SK-N-SH treated with all-trans-retinoic acid at 6 μM for 48 hours (cell line): ENCODE measurements around the gene ROBO1.

Source experiments
- ATAC-seq: fragments of 200-7000 bp; cut with Tn5 transposase; 3 replicates; pipeline ENCODE4 v1.9.1; 2020; ENCODE audit warnings: mild to moderate bottlenecking, moderate library complexity
- ARNTL ChIP-seq: fragments of 450-650 bp; formaldehyde crosslinking; IDR thresholded peaks from 2 replicates; pipeline ENCODE4 v1.5.0; 2020; ENCODE audit warnings: low read depth, mild to moderate bottlenecking, moderate library complexity, borderline replicate concordance
- CSDC2 ChIP-seq: fragments of 250-450 bp; sonication (Bioruptor Pico); IDR thresholded peaks from 2 replicates; pipeline ENCODE4 v1.5.0; 2020; ENCODE audit warnings: mild to moderate bottlenecking, moderate library complexity
- GLIS3 ChIP-seq: fragments of 250-450 bp; sonication (Bioruptor Pico); IDR thresholded peaks from 2 replicates; pipeline ENCODE4 v1.5.0; 2020; ENCODE audit warnings: mild to moderate bottlenecking, moderate library complexity
- ISL1 ChIP-seq: fragments of 250-450 bp; sonication (Bioruptor Pico); IDR thresholded peaks from 2 replicates; pipeline ENCODE4 v2.1.2; 2022; ENCODE audit warnings: mild to moderate bottlenecking, moderate library complexity
- OSR1 ChIP-seq: fragments of 250-450 bp; sonication (Bioruptor Pico); IDR thresholded peaks from 2 replicates; pipeline ENCODE4 v1.8.0; 2022; ENCODE audit warnings: moderate library complexity, mild to moderate bottlenecking, inconsistent platforms
- PATZ1 ChIP-seq: fragments of 250-450 bp; sonication (Bioruptor Pico); IDR thresholded peaks from 2 replicates; pipeline ENCODE4 v1.8.0; 2020; ENCODE audit warnings: mild to moderate bottlenecking, moderate library complexity, borderline replicate concordance
- POU6F1 ChIP-seq: fragments of 250-450 bp; sonication (Bioruptor Pico); IDR thresholded peaks from 2 replicates; pipeline ENCODE4 v1.8.0; 2021; ENCODE audit warnings: low read depth, mild to moderate bottlenecking, moderate library complexity, borderline replicate concordance
- PPARA ChIP-seq: fragments of 250-450 bp; sonication (Bioruptor Pico); IDR thresholded peaks from 2 replicates; pipeline ENCODE4 v1.5.0; 2020; ENCODE audit warnings: mild to moderate bottlenecking, borderline replicate concordance
- RARB ChIP-seq: fragments of 250-450 bp; sonication (Bioruptor Pico); IDR thresholded peaks from 2 replicates; pipeline ENCODE4 v1.8.0; 2021; ENCODE audit warnings: mild to moderate bottlenecking, moderate library complexity
- SNAI2 ChIP-seq: fragments of 250-450 bp; sonication (Bioruptor Pico); IDR thresholded peaks from 2 replicates; pipeline ENCODE4 v1.5.0; 2020; ENCODE audit warnings: mild to moderate bottlenecking, moderate library complexity
- TCF4 ChIP-seq: fragments of 250-450 bp; sonication (Bioruptor Pico); IDR thresholded peaks from 2 replicates; pipeline ENCODE4 v1.8.0; 2021; ENCODE audit warnings: mild to moderate bottlenecking, moderate library complexity, borderline replicate concordance
- TOX ChIP-seq: fragments of 250-450 bp; sonication (Bioruptor Pico); IDR thresholded peaks from 2 replicates; pipeline ENCODE4 v1.8.0; 2021; ENCODE audit warnings: mild to moderate bottlenecking, moderate library complexity, borderline replicate concordance
- TSHZ2 ChIP-seq: fragments of 250-450 bp; sonication (Bioruptor Pico); IDR thresholded peaks from 2 replicates; pipeline ENCODE4 v1.5.0; 2020; ENCODE audit warnings: mild to moderate bottlenecking, moderate library complexity
- ZFP30 ChIP-seq: fragments of 450-650 bp; formaldehyde crosslinking; IDR thresholded peaks from 2 replicates; pipeline ENCODE4 v1.5.0; 2022; ENCODE audit warnings: mild to moderate bottlenecking, moderate library complexity
- ZNF565 ChIP-seq: fragments of 450-650 bp; formaldehyde crosslinking; conservative IDR thresholded peaks from 2 replicates; pipeline ENCODE4 v1.5.0; 2020; ENCODE audit warnings: low read depth, mild to moderate bottlenecking, moderate library complexity
- ZNF8 ChIP-seq: fragments of 450-650 bp; formaldehyde crosslinking; IDR thresholded peaks from 2 replicates; pipeline ENCODE4 v1.5.0; 2020; ENCODE audit warnings: mild to moderate bottlenecking, moderate library complexity
- TF ChIP-seq, protein P1 (sequence below): fragments of 250-450 bp; sonication (Bioruptor Pico); IDR thresholded peaks from 2 replicates; pipeline ENCODE4 v1.5.1; 2020; ENCODE audit warnings: low read depth, mild to moderate bottlenecking, moderate library complexity
- TF ChIP-seq, protein P2 (sequence below): fragments of 250-450 bp; sonication (Bioruptor Pico); IDR thresholded peaks from 2 replicates; pipeline ENCODE4 v1.5.1; 2021; ENCODE audit warnings: mild to moderate bottlenecking, moderate library complexity

ROBO1 gene

GRCh38 chr3:78858910-78859309, 908.9 kb downstream of the ROBO1 start (continued):
- TF ChIP-seq, protein P1, sequence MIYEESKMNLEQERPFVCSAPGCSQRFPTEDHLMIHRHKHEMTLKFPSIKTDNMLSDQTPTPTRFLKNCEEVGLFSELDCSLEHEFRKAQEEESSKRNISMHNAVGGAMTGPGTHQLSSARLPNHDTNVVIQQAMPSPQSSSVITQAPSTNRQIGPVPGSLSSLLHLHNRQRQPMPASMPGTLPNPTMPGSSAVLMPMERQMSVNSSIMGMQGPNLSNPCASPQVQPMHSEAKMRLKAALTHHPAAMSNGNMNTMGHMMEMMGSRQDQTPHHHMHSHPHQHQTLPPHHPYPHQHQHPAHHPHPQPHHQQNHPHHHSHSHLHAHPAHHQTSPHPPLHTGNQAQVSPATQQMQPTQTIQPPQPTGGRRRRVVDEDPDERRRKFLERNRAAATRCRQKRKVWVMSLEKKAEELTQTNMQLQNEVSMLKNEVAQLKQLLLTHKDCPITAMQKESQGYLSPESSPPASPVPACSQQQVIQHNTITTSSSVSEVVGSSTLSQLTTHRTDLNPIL (CRISPR knock-in tag), result no peak
- TF ChIP-seq RARB (no peak), TOX (CRISPR knock-in tag) (no peak)
- TF ChIP-seq, protein P2, sequence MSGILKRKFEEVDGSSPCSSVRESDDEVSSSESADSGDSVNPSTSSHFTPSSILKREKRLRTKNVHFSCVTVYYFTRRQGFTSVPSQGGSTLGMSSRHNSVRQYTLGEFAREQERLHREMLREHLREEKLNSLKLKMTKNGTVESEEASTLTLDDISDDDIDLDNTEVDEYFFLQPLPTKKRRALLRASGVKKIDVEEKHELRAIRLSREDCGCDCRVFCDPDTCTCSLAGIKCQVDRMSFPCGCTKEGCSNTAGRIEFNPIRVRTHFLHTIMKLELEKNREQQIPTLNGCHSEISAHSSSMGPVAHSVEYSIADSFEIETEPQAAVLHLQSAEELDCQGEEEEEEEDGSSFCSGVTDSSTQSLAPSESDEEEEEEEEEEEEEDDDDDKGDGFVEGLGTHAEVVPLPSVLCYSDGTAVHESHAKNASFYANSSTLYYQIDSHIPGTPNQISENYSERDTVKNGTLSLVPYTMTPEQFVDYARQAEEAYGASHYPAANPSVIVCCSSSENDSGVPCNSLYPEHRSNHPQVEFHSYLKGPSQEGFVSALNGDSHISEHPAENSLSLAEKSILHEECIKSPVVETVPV (CRISPR knock-in tag), result no peak

DNA sequence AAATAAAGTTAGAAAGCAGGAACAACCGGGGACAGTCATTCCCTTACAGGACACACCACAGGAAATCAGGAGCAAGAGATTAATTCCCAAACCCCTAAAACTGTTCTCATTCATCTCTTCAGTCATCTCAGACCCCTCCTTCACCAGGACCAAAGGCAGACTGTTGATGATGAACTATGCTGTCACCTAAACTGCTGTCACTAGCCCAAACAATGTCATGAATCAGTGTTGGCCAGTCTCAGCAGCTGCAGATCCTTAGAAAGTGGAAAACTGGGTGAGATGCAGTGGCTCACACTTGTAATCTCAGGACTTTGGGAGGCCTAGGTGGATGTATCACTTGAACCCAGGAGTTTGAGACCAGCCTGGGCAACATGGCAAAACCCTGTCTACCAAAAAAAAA, 909.6 kb downstream of the ROBO1 start:
- TF ChIP-seq ZNF565 (CRISPR knock-in tag) (no peak), GLIS3 (CRISPR knock-in tag) (no peak), CSDC2 (CRISPR knock-in tag) (no peak), POU6F1 (CRISPR knock-in tag) (no peak), ARNTL (CRISPR knock-in tag) (no peak)
- TF ChIP-seq, all 23 proteins: peak for 0
- peak; percentile 49; the same call in 2 of the 3 replicates for ATAC-seq

DNA sequence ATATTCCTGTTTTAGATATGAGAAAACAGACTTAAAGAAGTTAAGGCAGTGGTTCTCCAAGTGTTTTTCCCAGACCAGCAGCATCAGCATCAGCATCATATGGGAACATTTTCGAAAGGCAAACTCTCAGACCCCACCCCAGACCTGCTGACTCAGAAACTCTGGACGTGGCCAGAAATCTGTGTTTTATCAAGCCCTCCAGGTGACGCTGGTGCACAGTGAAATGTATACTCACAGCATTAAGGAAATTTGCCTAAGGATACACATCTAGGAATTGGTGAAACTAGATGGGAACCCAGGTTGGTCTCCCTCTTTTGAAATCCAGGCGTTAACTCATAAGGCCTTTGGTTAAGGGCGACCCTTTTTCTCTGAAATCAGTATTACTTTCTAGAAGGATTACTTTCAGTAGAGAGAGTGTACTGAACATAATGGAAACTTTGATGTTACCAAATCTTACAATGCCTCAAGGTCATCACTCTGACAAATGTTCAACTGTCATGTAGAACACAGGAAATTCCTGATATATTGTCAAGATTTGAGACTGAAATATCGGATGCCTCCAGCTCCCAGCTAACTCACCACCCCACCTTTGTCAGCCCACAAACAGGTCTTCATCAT, 910.2 kb downstream of the ROBO1 start:
- peak; percentile 94 for ATAC-seq
- no peak for TF ChIP-seq TCF4
- TF ChIP-seq SNAI2, result no peak
- no peak for TF ChIP-seq ZFP30 (CRISPR knock-in tag)
- no peak for TF ChIP-seq POU6F1 (CRISPR knock-in tag)
- TF ChIP-seq, protein P1 (CRISPR knock-in tag), result no peak
- no peak for TF ChIP-seq ISL1 (CRISPR knock-in tag)
- TF ChIP-seq OSR1, result no peak
- no peak for TF ChIP-seq PATZ1 (CRISPR knock-in tag)
- no peak for TF ChIP-seq PPARA (CRISPR knock-in tag)

DNA sequence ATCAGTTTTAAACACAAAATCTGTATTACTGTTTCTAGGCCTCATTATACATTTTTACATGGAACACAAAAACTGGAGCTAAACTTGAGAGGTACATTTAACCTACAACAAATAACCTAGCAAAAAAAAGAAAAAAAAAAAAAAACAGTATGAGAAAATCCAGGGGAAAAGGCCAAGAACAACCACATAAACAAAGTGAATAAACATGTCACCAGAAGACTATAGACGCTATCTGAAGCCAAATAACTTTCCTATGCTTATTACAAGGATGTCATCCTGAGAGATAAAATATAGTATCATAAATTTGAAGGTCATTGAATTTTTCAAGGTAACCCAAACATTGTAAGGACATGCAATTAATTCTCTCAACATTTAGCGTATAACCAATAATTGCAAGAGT, 911.6 kb downstream of the ROBO1 start:
- ATAC-seq, result no peak
- TF ChIP-seq TSHZ2 (no peak), RARB (no peak), ZNF8 (CRISPR knock-in tag) (no peak)
